ENCODE results near the gene GINM1.

Gene GINM1, protein sequence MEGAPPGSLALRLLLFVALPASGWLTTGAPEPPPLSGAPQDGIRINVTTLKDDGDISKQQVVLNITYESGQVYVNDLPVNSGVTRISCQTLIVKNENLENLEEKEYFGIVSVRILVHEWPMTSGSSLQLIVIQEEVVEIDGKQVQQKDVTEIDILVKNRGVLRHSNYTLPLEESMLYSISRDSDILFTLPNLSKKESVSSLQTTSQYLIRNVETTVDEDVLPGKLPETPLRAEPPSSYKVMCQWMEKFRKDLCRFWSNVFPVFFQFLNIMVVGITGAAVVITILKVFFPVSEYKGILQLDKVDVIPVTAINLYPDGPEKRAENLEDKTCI

DNA sequence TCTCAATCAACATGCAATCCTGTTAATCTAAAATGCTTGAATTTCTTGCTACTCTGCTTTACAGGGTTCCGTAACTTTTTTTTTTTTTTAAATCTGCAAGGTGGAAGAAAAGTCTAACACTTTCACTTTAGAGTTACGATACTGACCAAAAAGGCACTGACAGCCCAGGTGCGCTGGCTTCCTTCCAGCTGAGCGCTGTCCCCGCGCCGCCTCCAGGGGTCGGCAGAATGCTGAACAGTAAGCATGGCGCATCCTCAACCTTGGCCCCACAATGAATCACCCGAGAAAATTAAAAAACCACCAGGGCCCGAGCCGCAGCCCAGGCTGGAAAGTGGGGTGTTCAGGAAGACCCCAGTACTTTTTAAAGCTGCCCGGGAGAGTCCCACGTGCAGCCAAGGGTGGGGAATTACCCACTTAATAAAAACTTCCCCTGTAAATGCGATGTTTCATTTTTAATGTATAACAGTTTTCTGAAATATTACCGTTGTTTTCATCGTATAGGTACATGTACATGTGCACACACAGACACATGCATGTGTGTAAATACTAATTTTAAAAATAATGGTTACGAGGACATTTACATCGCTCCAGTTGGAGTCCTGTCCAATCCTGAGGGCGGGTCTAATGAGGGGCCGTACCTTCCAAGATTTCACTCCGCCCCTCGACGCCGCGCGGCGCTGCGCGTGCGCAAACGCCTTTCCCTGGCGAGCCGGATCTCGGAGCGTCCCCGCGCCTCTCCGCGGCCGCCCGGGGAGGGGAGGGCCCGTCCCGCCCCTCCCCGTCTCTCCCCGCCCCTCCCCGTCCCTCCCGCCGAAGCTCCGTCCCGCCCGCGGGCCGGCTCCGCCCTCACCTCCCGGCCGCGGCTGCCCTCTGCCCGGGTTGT is at the start of gene GINM1:
GINM1 (plus strand) TSS at position 849 of the 883 bp plus-strand sequence. CDS start 40 bp downstream, outside the sequence.
- DNase-seq: peak; percentile 84

GRCh38 chr6:149529650-149530049 is 36.5 kb upstream of the GINM1 start:
- no peak for DNase-seq

DNA sequence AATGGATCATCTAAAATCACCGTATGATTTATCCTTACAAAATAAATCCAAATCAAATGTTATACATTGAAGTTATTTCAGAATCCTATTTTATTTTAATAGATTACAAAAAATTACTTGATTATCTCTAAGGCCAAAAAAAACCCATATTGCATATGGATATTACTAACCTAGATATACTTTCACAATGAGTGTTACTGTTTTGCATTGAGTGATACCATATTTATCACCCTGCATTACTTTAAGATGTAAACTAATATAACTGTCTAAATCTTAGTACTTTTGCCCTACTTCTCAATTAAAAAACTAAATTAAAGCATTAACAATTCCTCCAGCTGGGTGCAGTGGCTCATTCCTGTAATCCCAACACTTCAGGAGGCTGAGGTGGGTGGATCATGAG is 31.4 kb upstream of the GINM1 start:
- DNase-seq: no peak

DNA sequence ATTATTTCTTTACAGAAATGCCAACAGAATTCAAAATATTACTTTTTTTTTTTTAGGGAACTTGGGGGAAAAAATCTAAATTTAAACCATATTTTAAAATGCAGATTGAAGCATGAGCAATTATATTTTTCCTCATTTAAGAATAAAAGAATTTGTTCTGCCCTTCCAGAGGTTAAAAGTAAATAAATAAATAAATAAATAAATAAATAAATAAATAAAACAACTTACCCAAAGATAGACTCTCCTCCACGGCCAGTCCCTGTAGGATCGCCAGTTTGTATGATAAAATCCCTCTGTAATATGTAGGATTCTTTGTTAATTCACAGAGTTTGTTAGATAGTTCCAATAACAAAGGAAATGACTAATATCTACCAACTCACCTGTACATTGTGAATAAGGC is 25.0 kb upstream of the GINM1 start:
- no peak for DNase-seq

DNA sequence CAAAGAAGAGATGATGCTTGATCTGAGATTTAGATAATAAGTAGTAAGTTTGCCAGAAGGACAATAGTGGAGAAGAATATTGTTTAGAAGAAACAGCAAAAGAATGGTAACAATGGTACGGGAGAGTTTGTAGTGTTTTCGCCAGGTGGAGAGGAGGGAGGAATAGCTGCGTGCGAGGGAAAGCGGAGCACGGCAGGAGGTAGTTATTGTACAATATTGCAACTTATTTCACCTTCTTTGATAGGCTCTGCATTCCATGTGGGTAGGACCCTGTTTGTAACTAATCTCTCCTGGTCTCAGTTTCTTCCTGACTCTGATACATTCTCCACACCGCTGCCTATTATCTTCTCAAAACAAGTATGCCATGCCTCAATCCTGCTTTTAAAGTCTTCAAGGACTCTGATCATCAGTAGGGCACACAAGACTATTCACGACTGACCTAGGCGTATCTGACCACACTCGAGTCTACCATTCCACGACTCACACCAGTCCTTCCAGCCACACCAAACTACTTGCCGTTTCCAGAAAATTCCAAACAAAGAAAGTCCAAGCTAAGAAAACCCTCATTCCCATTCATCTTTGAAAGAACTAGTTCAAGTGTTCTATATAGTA is 21.4 kb upstream of the GINM1 start:
- DNase-seq: no peak

GRCh38 chr6:149545258-149545753 is 20.9 kb upstream of the GINM1 start:
- DNase-seq: peak; percentile 16

GRCh38 chr6:149545754-149546471 is 20.3 kb upstream of the GINM1 start, which contains the start of gene PPIL4:
TSS of gene PPIL4 (minus strand) at chr6:149546043. CDS start at chr6:149546005, 38 bp downstream.
- DNase-seq: peak; percentile 83

- DNase-seq: no peak
Measured at GRCh38 chr6:149551920-149552319, 14.3 kb upstream of the GINM1 start.

DNA sequence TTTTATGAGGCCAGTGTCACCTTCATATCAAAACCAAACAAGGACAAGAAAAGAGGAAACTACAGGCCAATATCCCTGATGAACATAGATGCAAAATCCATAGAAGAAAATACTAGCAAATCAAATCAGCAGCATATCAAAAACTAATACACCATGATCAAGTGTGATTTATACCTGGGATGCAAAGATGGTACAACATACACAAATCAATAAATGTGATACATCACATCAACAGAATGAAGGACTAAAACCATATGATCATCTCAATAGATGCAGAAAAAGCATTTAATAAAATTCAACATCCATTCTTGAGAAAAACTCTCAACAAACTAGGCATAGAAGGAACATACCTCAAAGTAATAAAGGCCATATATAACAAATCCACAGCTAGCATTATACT is 8.1 kb upstream of the GINM1 start:
- DNase-seq: no peak

DNA sequence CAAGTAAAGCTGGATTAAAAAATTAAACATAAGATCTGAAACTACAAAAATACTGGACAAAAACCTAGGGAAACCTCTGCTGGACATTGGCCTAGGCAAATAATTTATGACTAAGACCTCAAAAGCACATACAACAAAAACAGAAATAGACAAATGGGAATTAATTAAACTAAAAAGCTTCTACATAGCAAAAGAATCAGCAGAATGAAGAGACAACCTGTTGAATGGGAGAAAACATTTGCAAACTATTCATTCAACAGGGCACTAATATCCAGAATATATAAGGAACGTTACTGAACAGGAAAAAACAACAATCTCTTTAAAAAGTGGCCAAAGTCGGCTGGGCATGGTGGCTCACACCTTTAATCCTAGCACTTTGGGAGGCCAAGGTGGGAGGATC is 6.8 kb upstream of the GINM1 start:
- no peak for DNase-seq

DNA sequence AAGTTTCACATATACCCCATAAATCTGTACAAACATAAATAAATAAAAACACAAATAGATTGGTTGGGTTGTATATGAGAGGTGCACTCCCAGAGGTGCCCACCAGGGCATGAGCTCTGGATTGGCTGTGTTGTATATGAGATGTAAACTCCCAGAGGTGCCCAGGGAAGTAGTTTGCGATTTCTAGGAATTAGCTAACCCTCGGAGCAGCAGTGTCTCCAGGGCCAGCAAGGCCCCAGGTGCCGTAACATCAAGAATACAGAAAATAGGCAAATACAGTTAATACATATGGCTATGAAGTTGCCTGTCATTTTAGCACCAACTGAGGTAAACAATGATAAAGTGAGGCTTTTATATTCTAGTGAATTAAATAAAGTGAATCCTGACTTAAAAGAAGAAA is 5.4 kb upstream of the GINM1 start:
- no peak for DNase-seq

DNA sequence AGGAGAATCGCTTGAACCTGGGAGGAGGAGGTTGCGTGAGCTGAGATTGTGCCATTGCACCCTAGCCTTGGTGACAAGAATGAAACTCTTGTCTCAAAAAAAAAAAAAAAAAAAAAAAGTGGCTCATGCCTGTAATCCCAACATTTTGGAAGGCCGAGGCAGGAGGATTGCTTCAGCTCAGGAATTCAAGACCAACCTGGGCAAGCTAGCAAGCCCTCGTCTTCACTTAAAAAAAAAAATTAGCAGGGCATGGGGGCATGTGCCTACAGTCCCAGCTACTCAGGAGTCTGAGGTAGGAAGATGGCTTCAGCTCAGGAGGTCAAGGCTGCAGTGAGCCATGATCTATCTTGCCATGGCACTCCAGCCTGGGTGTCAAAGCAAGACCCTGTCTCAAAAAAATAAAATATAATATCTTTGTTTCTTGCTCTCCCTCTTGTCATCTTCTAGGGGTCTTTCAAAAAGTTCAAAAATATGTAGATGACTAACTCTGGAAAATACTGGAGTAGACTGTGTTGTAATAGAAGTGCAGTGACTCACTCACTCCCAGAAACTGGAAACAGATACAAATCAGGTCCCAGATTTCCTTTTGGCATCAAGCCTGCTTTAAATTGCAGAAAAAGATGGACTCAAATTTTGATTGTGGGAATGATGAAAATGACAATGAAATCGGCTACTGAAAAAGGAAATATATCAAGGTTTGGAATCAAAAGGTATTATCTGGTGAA is 2.8 kb upstream of the GINM1 start:
- DNase-seq: no peak

DNA sequence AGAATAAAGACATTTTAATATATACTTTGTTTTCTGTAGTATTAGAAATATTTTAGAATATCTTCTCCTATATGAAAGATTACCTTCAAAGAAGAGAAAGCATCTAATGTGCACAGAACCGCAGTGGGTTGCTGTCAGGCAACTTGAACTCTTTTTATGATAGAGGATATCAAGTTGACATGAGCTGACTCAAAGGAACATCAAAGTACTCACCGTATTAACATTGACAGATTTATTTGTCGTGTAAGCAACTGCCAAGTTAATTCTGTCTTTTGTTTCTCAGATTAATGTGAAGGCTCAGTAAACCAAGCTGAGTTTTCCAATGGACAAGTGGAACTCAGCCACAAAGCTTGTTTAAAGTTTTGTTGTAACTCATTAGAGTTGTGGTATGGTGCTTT is 2.2 kb upstream of the GINM1 start:
- DNase-seq: no peak

- DNase-seq: peak; percentile 30
Measured at GRCh38 chr6:149566410-149567193, 427 bp downstream of the GINM1 start.

GRCh38 chr6:149567194-149567586 is 1.0 kb downstream of the GINM1 start:
- DNase-seq: no peak

DNA sequence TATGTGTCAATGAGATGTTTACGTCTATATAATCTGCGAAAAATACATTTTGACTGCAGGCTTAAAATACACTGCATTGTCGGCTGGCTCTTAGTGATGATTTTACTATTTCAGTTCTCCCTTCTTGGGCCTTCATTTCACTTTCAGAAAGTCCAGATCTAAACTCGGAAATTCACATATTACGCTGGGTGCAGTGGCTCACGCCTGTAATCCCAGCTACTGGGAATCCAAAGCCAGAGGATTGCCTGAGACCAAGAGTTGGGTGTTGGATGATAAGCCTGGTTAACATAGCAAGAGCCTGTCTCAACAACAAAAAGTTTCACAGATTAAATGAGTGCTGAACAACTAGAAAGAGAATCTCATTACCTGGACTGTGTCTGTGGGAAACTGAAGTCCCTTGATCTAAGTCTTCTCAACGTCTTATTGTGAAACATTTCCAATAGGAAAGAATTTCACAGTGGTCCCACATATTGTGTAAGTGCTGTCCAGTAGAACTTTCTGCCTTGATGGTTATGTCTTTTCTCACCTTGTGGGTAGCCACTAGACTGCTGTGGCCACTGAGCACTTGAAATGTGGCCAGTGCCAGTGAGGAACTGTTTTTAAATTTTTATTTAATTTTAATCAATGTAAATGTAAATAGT is 1.9 kb downstream of the GINM1 start:
- DNase-seq: no peak

DNA sequence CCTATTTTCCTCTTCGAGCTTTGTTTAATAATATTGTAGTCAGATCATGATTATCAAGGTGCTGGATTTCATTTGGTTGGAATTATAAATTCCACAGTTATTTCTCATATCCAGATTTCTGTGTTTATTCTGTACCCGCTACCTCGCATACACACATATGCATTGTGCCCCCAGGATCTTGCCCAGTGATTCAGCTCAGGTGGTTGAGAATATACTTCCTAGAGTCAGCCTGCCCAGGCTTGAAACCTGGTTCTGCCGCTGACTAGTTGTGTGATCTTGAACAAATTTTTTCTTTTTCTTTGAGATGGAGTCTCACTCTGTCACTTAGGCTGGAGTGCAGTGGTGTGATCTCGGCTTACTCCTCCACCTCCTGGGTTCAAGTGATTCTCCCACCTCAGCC is 14.7 kb downstream of the GINM1 start:
- no peak for DNase-seq

- no peak for DNase-seq
Measured at GRCh38 chr6:149581349-149581748, 15.2 kb downstream of the GINM1 start.

DNA sequence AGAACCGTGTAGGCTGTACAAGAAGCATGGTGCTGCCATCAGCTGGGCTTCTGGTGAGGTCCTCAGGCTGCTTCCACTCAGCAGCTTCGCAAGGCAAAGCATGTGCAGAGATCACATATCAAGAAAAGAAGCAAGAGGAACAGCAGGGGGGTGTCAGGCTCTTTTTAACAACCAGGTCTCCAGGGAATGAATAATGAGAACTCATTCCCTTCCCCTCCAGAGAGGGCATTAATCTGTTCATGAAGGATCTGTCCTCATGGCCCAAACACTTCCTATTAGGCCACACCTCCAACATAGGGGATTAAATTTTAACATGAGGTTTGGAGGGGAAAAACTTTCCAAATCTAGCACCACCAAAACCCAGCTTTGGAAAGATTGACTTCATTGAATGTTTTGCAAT is 20.0 kb downstream of the GINM1 start:
- DNase-seq: no peak

GRCh38 chr6:149592983-149593382 is 26.8 kb downstream of the GINM1 start:
- no peak for DNase-seq

- no peak for DNase-seq
Measured at GRCh38 chr6:149593408-149593807, 27.2 kb downstream of the GINM1 start.

Measured in DMS79 (cell line).